Measurements from ENCODE around the gene PPP1R15A. TPM values are rescaled to one million over a fixed set of nuclear protein-coding genes. Genes with fewer than 3 reads are reported as not detected.
"Not testable (repeated sequence)": the region's sequence is repeated elsewhere in the genome, so short reads cannot be mapped to it uniquely, and the experiment has no call there.

The PPP1R15A gene
- 31.1 and 40.5 TPM in 2 replicates for total RNA-seq (2014; rRNA removed; shearing (Covaris generic))

- peak; percentile 96 for DNase-seq (ENCODE audit: low read depth)
Measured at GRCh38 chr19:48872182-48872883, at the start of gene PPP1R15A. PPP1R15A (plus strand) TSS chr19:48872421; CDS start chr19:48873234, 813 bp downstream.

- DNase-seq (ENCODE audit: low read depth), result no peak
Measured at GRCh38 chr19:48822514-48822913, 49.7 kb upstream of the PPP1R15A start.

- peak; percentile 15 for DNase-seq (ENCODE audit: low read depth)
Measured at GRCh38 chr19:48826606-48827020, 45.6 kb upstream of the PPP1R15A start.

- no peak for DNase-seq (ENCODE audit: low read depth)
Measured at GRCh38 chr19:48830088-48830487, 42.1 kb upstream of the PPP1R15A start.

GRCh38 chr19:48830965-48831364 lies 41.3 kb upstream of the PPP1R15A start:
- no peak for DNase-seq (ENCODE audit: low read depth)

GRCh38 chr19:48833049-48833448 lies 39.2 kb upstream of the PPP1R15A start:
- no peak for DNase-seq (ENCODE audit: low read depth)

GRCh38 chr19:48833977-48834376 lies 38.2 kb upstream of the PPP1R15A start:
- DNase-seq (ENCODE audit: low read depth), result peak; percentile 8

- DNase-seq (ENCODE audit: low read depth), result peak; percentile 91
Measured at GRCh38 chr19:48835734-48836088, 36.5 kb upstream of the PPP1R15A start.

GRCh38 chr19:48836089-48837017 lies 35.9 kb upstream of the PPP1R15A start, which contains the start of gene HSD17B14:
HSD17B14 (minus strand) TSS chr19:48836491; CDS start chr19:48836411, 80 bp downstream.
- peak; percentile 80 for DNase-seq (ENCODE audit: low read depth)

GRCh38 chr19:48837051-48837524 lies 35.1 kb upstream of the PPP1R15A start:
- DNase-seq (ENCODE audit: low read depth), result peak; percentile 93

- no peak for DNase-seq (ENCODE audit: low read depth)
Measured at GRCh38 chr19:48837687-48838086, 34.5 kb upstream of the PPP1R15A start.

- DNase-seq (ENCODE audit: low read depth), result no peak
Measured at GRCh38 chr19:48841047-48841446, 31.2 kb upstream of the PPP1R15A start.

GRCh38 chr19:48841571-48841970 lies 30.6 kb upstream of the PPP1R15A start:
- no peak for DNase-seq (ENCODE audit: low read depth)

GRCh38 chr19:48842789-48843162 lies 29.4 kb upstream of the PPP1R15A start:
- peak; percentile 50 for DNase-seq (ENCODE audit: low read depth)

- peak; percentile 62 for DNase-seq (ENCODE audit: low read depth)
Measured at GRCh38 chr19:48844472-48844871, 27.7 kb upstream of the PPP1R15A start.

- no peak for DNase-seq (ENCODE audit: low read depth)
Measured at GRCh38 chr19:48845384-48845783, 26.8 kb upstream of the PPP1R15A start.

GRCh38 chr19:48846659-48847058 lies 25.6 kb upstream of the PPP1R15A start:
- not testable (repeated sequence) for DNase-seq (ENCODE audit: low read depth)

- DNase-seq (ENCODE audit: low read depth), result no peak
Measured at GRCh38 chr19:48852292-48852691, 19.9 kb upstream of the PPP1R15A start.

GRCh38 chr19:48853483-48853882 lies 18.7 kb upstream of the PPP1R15A start:
- no peak for DNase-seq (ENCODE audit: low read depth)

GRCh38 chr19:48854103-48854502 lies 18.1 kb upstream of the PPP1R15A start:
- DNase-seq (ENCODE audit: low read depth), result no peak

GRCh38 chr19:48856921-48857320 lies 15.3 kb upstream of the PPP1R15A start:
- DNase-seq (ENCODE audit: low read depth), result peak; percentile 67

GRCh38 chr19:48858984-48859710 lies 13.1 kb upstream of the PPP1R15A start:
- DNase-seq (ENCODE audit: low read depth), result no peak

All from M059J (cell line).